HL-60 (cell line): Measurements from ENCODE around the gene GOLM1.

Experiments used
- DNase-seq, 2 experiments: peaks; one replicate each; pipeline ENCODE4 v3.0.0-alpha.2; 2010 to 2020; ENCODE audit warnings: low read depth in 1 of 2, low spot score in 1 of 2
- H3K27ac ChIP-seq: fragments of 250-450 bp; sonication (Bioruptor Pico); replicated peaks from 2 replicates; pipeline ENCODE4 v1.5.1; 2020; ENCODE audit warnings: mild to moderate bottlenecking, moderate library complexity
- H3K27me3 ChIP-seq: fragments of 250-450 bp; sonication (Bioruptor Pico); 2 replicates; pipeline ENCODE4 v1.5.1; 2021; ENCODE audit warnings: mild to moderate bottlenecking, moderate library complexity; ENCODE audit not compliant: insufficient read depth, poor library complexity, severe bottlenecking
- H3K4me3 ChIP-seq: replicated peaks from 2 replicates; pipeline ENCODE4 v1.5.1; 2011; ENCODE audit warnings: mild to moderate bottlenecking, control low read depth, low read length; ENCODE audit not compliant: insufficient read depth
- GABPA ChIP-seq: IDR thresholded peaks from 2 replicates; pipeline ENCODE4 v1.6.1; 2012; ENCODE audit warnings: low read depth
- POLR2AphosphoS5 ChIP-seq: IDR thresholded peaks from 2 replicates; pipeline ENCODE4 v1.6.1; 2012; ENCODE audit warnings: low read depth
- SPI1 ChIP-seq: IDR thresholded peaks from 2 replicates; pipeline ENCODE4 v1.6.1; 2012; ENCODE audit warnings: low read depth, mild to moderate bottlenecking, borderline replicate concordance
- TF ChIP-seq, protein P1 (sequence below): IDR thresholded peaks from 2 replicates; pipeline ENCODE4 v1.6.1; 2012; ENCODE audit warnings: low read depth; ENCODE audit not compliant: insufficient replicate concordance
- TF ChIP-seq, protein P2 (sequence below): IDR thresholded peaks from one replicate; pipeline ENCODE4 v1.5.1; 2011; ENCODE audit warnings: low read length, control low read depth, inconsistent platforms; ENCODE audit not compliant: insufficient read depth

The GOLM1 gene

DNA sequence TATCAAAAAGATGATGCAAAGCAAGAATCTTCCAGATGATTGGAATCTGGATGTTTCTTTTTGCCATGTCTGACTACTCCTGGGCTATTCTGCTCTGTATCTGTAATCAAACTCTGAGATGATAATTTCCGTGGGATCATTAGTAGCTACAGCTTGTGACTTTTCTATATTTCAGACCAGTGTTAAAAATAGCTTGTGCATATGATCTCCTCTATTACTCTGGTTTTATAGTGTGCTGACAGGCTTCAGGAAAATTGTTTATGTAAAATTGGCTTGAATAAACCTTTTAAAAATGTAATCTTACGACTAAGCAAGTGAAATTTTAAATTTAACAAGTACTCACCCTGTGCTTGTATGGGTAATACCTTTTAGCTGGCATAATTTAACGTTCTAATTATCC is 118.0 kb downstream of the GOLM1 start:
- no peak for TF ChIP-seq GABPA
- TF ChIP-seq, protein P1, sequence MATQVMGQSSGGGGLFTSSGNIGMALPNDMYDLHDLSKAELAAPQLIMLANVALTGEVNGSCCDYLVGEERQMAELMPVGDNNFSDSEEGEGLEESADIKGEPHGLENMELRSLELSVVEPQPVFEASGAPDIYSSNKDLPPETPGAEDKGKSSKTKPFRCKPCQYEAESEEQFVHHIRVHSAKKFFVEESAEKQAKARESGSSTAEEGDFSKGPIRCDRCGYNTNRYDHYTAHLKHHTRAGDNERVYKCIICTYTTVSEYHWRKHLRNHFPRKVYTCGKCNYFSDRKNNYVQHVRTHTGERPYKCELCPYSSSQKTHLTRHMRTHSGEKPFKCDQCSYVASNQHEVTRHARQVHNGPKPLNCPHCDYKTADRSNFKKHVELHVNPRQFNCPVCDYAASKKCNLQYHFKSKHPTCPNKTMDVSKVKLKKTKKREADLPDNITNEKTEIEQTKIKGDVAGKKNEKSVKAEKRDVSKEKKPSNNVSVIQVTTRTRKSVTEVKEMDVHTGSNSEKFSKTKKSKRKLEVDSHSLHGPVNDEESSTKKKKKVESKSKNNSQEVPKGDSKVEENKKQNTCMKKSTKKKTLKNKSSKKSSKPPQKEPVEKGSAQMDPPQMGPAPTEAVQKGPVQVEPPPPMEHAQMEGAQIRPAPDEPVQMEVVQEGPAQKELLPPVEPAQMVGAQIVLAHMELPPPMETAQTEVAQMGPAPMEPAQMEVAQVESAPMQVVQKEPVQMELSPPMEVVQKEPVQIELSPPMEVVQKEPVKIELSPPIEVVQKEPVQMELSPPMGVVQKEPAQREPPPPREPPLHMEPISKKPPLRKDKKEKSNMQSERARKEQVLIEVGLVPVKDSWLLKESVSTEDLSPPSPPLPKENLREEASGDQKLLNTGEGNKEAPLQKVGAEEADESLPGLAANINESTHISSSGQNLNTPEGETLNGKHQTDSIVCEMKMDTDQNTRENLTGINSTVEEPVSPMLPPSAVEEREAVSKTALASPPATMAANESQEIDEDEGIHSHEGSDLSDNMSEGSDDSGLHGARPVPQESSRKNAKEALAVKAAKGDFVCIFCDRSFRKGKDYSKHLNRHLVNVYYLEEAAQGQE, result no peak
- no peak for TF ChIP-seq SPI1
- TF ChIP-seq, protein P2, sequence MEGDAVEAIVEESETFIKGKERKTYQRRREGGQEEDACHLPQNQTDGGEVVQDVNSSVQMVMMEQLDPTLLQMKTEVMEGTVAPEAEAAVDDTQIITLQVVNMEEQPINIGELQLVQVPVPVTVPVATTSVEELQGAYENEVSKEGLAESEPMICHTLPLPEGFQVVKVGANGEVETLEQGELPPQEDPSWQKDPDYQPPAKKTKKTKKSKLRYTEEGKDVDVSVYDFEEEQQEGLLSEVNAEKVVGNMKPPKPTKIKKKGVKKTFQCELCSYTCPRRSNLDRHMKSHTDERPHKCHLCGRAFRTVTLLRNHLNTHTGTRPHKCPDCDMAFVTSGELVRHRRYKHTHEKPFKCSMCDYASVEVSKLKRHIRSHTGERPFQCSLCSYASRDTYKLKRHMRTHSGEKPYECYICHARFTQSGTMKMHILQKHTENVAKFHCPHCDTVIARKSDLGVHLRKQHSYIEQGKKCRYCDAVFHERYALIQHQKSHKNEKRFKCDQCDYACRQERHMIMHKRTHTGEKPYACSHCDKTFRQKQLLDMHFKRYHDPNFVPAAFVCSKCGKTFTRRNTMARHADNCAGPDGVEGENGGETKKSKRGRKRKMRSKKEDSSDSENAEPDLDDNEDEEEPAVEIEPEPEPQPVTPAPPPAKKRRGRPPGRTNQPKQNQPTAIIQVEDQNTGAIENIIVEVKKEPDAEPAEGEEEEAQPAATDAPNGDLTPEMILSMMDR, result no peak
- DNase-seq, result no peak
- Histone ChIP-seq H3K27ac (no peak overlapping the region), H3K4me3 (no peak overlapping the region), H3K27me3 (no peaks in the 10 kb centered on the region)

DNA sequence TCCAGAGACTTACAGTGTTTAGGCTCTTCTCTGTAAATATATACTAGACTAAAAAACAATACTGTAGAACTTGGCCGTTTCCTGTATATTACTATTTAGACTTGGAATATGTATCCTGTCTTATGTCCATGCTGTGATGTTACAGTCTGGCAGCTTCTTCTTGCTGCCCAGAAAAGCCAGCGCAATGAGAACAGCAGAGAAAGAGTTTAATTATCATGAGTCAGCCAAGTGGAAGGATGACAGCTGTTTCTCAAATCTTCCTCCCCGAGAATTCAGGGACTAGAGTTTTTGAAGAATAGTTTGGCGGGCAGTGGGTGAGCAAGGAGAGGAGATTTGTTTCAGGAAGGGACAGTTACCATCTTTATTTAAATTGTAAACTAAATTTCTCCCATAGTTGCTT is 120.9 kb downstream of the GOLM1 start:
- TF ChIP-seq SPI1 (no peak), POLR2AphosphoS5 (no peak), GABPA (no peak)
- TF ChIP-seq, protein P1, result no peak
- TF ChIP-seq, protein P2, result no peak
- no peak for DNase-seq
- no peak overlapping the region for H3K4me3 ChIP-seq

More for the DNA sequence above, 120.9 kb downstream of the GOLM1 start:
- Histone ChIP-seq H3K27ac (no peak overlapping the region), H3K27me3 (no peaks in the 10 kb centered on the region)
